HG02623 (cell line): ENCODE results near the gene FCHSD1.

Source experiments
- ATAC-seq: cut with Tn5 transposase; IDR thresholded peaks from one replicate; pipeline ENCODE4 v1.9.1; 2021; ENCODE audit warnings: moderate library complexity; ENCODE audit not compliant: unreplicated experiment

FCHSD1 gene

GRCh38 chr5:141646026-141646425 lies 5.2 kb downstream of the FCHSD1 start:
- ATAC-seq = no peak

DNA sequence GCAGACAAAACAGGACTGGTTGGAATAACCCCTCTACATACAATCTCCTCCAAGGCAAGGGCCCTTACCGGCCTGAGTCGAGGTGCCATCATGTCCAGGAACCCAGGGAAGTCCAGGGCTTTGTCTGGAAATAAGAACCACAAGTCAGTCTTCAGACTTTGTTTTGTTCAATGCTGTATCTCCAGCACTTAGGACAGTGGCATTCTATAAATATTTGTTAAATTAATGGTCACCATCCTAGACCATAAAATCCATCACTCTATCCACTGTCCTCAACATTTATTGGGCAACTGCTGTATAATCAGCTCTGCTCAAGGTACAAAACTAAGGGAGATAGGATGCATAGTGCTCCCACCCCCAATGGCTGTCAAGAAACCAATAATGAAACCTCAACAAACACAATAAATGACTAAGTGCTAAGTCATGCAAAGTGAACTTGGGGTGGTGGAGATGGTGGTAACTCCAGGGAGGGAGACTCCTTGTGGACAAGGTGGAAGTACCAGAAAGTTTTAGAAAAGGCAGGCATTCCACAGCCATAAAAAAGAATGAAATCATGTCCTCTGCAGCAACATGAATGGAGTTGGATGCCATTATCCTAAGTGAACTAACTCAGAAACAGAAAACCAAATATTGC lies 9.5 kb downstream of the FCHSD1 start:
- ATAC-seq = peak; percentile 40

GRCh38 chr5:141640698-141641097 lies 10.5 kb downstream of the FCHSD1 start:
- no peak for ATAC-seq

- no peak for ATAC-seq
These were observed 11.2 kb downstream of the FCHSD1 start for GRCh38 chr5:141640051-141640415.

DNA sequence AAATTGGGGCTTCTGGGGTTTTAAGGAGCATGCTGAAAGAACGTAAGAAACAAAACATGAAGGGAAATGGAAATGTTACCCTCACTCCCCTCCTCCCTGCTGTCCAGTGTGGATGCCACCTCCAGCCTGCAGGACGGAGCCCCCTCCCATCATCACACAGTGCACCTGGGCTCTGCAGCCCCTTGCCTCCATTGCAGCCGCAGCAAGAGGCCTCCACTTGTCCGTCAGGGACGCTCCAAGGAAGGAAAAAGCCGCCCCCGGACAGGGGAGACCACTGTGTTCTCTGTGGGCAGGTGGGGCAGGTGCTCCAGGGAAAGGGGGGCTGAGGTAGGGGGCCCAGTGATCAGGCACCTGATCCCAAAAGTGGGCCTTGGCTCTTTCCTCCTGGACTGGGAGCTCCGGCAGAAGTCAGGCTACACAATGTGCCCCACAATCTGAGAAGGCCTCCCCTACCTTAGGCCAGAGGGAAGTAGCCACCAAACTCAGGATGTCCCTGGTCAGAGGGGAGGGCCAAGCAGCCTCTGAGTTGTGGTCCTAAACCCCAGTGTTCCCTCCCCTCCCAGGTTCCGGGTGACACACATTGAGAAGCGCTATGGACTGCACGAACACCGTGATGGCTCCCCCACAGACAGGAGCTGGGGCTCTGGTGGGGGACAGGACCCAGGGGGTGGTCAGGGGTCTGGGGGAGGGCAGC lies 11.7 kb downstream of the FCHSD1 start:
- no peak for ATAC-seq

DNA sequence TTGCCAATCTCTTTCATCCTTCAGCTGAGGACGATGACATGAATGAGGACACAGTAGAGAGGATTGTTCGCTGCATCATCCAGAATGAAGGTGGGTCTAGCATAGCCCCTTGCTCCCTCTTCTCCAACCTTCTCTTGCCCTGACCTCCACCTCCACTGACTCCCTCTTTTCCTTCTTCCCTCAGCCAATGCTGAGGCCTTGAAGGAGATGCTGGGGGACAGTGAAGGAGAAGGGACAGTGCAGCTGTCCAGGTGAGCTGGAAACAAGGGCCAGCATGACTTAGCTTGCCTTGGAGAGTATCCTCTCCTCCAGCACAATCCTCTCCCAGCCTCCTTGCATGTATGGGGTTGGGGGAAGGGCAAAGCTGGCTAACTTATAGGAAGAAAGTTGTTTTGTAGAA lies 12.4 kb downstream of the FCHSD1 start:
- no peak for ATAC-seq

- ATAC-seq = peak; percentile 22
These were observed 13.3 kb downstream of the FCHSD1 start for GRCh38 chr5:141637767-141638419.

GRCh38 chr5:141637123-141637766 lies 14.0 kb downstream of the FCHSD1 start:
- ATAC-seq = peak; percentile 13

DNA sequence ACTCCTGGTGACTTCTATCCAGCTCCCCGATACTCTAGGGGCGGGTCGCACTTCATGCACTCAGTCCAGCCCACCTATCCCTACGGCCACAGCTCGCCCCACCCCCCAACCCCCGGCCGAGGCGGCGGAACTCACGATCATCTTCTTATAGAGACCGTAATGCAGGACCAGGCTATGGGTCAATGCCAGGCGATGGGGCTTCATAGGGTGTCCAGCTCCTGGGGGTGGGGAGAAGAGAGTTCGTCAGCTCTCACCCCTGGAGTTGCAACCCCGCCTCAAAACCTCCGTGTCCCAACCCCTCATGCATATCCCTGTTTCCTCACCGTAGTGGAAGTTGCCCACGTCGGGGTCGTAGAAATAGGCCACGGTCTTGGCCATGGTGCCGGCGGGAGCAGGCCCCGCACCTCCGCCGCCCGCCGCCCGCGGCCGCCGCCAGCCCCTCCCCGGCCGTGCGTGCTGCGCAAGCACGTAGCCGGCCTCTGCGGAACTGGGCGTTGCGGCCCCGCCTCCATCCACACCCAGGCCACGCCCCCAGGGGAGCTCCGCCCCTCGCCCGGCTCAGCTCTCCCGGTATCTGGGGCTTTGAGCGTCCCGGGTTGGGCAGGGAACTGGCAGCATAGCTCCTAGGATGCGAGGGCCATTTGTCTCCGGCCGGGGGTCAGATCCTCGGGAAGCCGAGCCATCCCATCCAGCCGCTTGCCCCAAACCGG lies 14.7 kb downstream of the FCHSD1 start, which contains the start of the genes HDAC3 and RELL2:
Gene HDAC3, minus strand, starts transcription at position 437 of the 710 bp plus-strand sequence. Its CDS starts 59 bp downstream, at position 378.
Gene RELL2, plus strand, starts transcription at position 585 of the 710 bp plus-strand sequence. CDS start 1,229 bp downstream, outside the sequence.
- peak; percentile 64 for ATAC-seq

- ATAC-seq = no peak
These were observed 15.2 kb downstream of the FCHSD1 start for GRCh38 chr5:141636106-141636412.

DNA sequence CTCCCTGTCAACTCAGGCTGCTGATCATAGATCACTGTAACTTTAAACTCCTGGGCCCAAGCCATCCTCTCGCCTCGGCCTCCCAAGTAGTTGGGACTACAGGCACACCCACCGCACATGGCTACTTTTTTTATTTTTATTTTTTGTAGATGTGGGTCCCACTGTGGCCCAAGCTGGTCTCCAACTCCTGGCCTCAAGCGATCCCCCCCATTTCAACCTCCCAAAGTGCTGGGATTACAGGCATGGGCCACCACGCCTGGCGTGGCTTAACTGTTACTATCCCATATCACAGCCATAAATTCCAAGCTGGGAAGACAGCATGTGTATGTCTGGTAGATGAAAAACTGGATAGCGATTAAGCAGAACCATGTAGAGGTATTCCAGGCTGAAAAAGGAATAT lies 15.6 kb downstream of the FCHSD1 start:
- no peak for ATAC-seq

GRCh38 chr5:141634720-141635119 lies 16.5 kb downstream of the FCHSD1 start:
- ATAC-seq = no peak

DNA sequence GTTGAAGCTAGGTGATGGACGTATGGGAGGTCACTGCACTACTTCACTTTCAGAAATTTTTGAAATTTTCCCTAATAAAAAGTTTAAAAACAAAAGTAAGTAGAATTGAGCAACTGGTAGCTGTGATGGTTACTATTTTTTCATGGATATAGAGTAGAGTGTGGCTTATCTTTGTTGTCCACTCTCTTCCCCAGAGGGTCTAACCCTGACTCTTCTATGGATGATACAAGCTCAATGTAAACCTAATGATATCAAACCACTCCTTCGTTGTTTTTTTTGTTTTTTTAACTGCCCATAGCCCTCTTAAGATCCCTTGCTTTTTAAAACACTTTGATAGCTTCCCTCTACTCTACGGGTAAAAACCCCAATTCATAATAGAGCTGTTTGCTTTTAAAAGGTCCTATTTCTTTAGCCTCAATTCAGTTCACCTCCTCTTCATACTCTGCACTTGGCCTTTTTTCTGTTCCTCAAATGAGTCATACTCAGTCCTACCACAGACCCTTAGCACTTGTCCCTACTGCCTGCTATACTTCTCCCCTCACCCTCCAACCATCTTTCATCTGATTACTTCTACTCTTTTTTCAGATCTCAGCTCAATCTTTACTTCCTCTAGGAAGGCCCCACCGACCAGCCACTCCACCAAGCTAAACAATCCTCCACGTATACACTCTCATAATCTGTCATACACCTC lies 17.2 kb downstream of the FCHSD1 start:
- ATAC-seq = peak; percentile 58

DNA sequence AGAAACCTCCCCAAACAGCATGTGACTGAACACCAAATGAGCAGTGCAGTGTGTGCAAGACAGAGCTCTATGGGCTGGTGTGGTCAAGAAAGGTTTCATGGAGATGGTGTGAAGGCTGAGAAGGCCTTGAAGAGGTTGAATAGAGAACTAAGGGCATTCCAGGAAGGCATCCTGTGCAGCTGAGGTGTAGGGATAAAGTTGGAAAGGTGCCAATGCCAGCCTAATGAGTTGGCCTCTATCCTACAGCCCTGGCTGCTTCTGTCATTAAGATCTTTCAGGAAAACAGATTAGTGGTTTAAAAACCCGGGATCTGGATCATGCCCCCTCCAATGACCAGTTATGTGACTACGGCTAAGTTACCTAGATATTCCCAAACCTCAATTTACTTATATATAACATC lies 18.6 kb downstream of the FCHSD1 start:
- no peak for ATAC-seq

GRCh38 chr5:141630570-141631140 lies 20.6 kb downstream of the FCHSD1 start:
- no peak for ATAC-seq

GRCh38 chr5:141628175-141628788 lies 22.9 kb downstream of the FCHSD1 start:
- no peak for ATAC-seq

DNA sequence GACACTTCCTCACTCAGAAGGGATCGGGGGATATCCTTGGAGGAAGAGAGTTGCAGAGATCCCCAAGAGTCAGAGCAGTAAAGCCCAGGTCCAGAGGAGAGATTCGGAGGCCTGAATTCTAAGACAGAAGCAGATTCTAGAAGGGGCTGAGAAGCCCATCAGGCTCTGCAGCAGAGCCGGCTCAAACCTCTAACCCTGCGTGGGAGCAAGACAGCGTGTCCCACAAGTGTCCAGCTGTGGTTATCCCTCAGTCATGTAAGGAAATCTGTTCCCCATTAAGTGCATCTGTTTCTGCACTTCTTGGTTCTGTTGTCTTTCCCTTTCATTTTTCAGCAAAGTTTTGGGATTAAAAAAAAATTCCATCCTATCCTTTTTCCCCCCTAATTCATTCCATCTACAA lies 27.6 kb downstream of the FCHSD1 start:
- ATAC-seq = no peak

GRCh38 chr5:141623186-141623585 lies 28.0 kb downstream of the FCHSD1 start:
- peak; percentile 60 for ATAC-seq

- peak; percentile 70 for ATAC-seq
These were observed 32.2 kb downstream of the FCHSD1 start, which contains the start of gene DIAPH1 for GRCh38 chr5:141618804-141619554. DIAPH1 (minus strand) TSS chr5:141619000; CDS start chr5:141618914, 86 bp downstream.
